Neutrophil (primary cell): Measurements from ENCODE around the gene ALG1.
"Not testable (repeated sequence)": the region's sequence is repeated elsewhere in the genome, so short reads cannot be mapped to it uniquely, and the experiment has no call there.

ENCODE experiments used
- H3K27ac ChIP-seq: fragments of 200-600 bp; sonication (generic); 2 replicates; pipeline ENCODE4 v1.5.1; 2016; ENCODE audit warnings: mild to moderate bottlenecking, moderate library complexity
- H3K27me3 ChIP-seq: fragments of 200-600 bp; sonication (generic); 2 replicates; pipeline ENCODE4 v1.6.0; 2016; ENCODE audit warnings: mild to moderate bottlenecking
- H3K36me3 ChIP-seq: fragments of 200-600 bp; sonication (generic); 2 replicates; pipeline ENCODE4 v1.5.1; 2017
- H3K4me1 ChIP-seq, 2 experiments: fragments of 200-600 bp in 1 of 2; sonication (generic) in 1 of 2; 1 replicate in 1 of 2; 2 replicates in 1 of 2; pipeline versions ENCODE4 v1.5.1 to v1.6.1; 2013 to 2016; ENCODE audit warnings: low read depth in 1 of 2, low read length in 1 of 2, mild to moderate bottlenecking in 1 of 2, moderate library complexity in 1 of 2; ENCODE audit not compliant: control insufficient read depth in 1 of 2, insufficient read depth in 1 of 2
- H3K4me3 ChIP-seq, 2 experiments: fragments of 200-600 bp in 1 of 2; sonication (generic) in 1 of 2; 1 replicate in 1 of 2; 2 replicates in 1 of 2; pipeline ENCODE4 v1.5.1; 2013 to 2016; ENCODE audit warnings: low read depth in 1 of 2, low read length in 1 of 2, mild to moderate bottlenecking in 1 of 2, moderate library complexity in 1 of 2
- H3K9me3 ChIP-seq: fragments of 200-600 bp; sonication (generic); 2 replicates; pipeline ENCODE4 v1.5.1; 2016
- TF ChIP-seq, protein P1 (sequence below): fragments of 200-600 bp; sonication (generic); IDR thresholded peaks from 2 replicates; pipeline ENCODE4 v1.5.1; 2016; ENCODE audit warnings: antibody characterized with exemption

The ALG1 gene

DNA sequence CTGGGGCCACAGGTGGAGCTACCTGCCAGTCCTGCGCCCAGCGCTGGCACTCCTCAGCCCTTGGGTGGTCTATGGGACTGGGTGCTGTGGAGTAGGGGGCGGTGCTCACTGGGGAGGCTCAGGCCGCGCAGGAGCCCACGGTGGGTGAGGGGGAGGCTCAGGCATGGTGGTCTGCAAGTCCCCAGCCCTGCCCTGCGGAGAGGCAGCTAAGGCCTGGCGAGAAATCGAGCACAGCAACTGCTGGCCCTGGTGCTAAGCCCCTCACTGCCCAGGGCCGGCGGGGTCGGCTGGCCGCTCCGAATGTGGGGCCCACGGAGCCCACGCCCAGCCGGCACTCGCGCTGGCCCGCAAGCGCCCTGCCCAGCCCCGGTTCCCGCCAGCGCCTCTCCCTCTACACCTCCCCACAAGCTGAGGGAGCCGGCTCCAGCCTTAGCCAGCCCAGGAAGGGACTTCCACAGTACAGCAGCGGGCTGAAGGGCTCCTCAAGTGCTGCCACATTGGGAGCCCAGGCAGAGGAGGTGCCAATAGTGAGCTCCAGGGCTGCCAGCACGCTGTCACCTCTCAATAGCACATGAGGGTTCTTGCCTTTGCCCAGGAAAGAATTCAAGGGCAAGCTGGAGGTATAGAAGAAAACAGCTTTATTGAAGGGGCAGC is 37.0 kb downstream of the ALG1 start:
- H3K4me1 ChIP-seq: peaks cover 0 to 4% of the 10 kb centered on the region in 2 experiments
- TF ChIP-seq, protein P1, sequence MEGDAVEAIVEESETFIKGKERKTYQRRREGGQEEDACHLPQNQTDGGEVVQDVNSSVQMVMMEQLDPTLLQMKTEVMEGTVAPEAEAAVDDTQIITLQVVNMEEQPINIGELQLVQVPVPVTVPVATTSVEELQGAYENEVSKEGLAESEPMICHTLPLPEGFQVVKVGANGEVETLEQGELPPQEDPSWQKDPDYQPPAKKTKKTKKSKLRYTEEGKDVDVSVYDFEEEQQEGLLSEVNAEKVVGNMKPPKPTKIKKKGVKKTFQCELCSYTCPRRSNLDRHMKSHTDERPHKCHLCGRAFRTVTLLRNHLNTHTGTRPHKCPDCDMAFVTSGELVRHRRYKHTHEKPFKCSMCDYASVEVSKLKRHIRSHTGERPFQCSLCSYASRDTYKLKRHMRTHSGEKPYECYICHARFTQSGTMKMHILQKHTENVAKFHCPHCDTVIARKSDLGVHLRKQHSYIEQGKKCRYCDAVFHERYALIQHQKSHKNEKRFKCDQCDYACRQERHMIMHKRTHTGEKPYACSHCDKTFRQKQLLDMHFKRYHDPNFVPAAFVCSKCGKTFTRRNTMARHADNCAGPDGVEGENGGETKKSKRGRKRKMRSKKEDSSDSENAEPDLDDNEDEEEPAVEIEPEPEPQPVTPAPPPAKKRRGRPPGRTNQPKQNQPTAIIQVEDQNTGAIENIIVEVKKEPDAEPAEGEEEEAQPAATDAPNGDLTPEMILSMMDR: no peak
- H3K4me3 ChIP-seq: no peak overlapping the region
- peaks cover 23% of the 10 kb centered on the region for H3K27me3 ChIP-seq
- no peaks in the 10 kb centered on the region for H3K9me3 ChIP-seq
- no peaks in the 10 kb centered on the region for H3K36me3 ChIP-seq
- no peak overlapping the region for H3K27ac ChIP-seq

DNA sequence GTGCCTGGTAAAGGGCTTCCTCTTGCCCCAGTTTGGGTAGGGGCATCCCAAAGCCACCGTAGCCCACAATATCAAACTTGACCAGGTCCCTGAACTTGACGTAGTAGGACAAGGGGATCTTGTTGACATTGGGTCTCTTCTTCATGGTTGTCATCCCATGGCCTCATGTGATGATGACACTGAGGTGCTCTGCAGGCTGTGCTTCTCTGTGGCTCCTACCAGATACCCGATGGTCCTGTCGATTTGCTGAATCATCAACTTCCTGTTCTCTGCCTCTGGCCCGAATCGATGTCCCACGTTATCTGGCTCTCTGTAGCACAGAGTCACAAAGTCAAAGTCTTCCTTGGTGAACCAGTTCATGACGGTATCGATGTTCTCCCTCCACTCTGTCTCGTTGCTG is 39.3 kb downstream of the ALG1 start:
- H3K9me3 ChIP-seq, H3K36me3 ChIP-seq, H3K4me3 ChIP-seq, H3K27ac ChIP-seq, H3K4me1 ChIP-seq: not testable (repeated sequence)
- H3K27me3 ChIP-seq: peaks cover 36% of the 10 kb centered on the region

DNA sequence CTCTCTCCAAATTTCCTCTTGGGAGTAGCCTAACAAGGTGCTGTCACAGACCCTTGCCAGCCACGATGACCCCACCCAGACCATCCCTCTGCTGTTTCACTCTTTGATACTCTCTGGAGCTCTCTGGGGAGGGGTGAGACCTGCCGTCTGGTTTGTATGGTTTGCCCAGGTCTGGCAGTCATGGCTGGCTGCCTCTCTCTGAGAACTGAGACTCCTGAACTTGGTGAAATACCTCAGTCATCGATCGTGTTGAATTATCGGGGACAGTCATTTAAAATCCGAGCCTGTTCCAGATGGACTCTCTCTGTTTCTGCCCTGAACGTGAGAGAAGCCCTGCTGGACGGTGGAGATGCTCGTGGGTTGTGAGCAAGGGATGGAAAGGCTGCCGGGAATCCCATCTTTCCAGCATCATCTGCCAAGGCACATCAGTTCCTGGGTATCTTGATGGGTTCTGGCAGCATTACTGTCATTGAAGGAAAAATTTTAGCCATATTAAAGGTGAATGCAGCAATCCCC is 45.2 kb downstream of the ALG1 start:
- not testable (repeated sequence) for H3K4me1 ChIP-seq, H3K4me3 ChIP-seq, H3K36me3 ChIP-seq, H3K9me3 ChIP-seq, H3K27ac ChIP-seq
- H3K27me3 ChIP-seq: peaks cover 66% of the 10 kb centered on the region

DNA sequence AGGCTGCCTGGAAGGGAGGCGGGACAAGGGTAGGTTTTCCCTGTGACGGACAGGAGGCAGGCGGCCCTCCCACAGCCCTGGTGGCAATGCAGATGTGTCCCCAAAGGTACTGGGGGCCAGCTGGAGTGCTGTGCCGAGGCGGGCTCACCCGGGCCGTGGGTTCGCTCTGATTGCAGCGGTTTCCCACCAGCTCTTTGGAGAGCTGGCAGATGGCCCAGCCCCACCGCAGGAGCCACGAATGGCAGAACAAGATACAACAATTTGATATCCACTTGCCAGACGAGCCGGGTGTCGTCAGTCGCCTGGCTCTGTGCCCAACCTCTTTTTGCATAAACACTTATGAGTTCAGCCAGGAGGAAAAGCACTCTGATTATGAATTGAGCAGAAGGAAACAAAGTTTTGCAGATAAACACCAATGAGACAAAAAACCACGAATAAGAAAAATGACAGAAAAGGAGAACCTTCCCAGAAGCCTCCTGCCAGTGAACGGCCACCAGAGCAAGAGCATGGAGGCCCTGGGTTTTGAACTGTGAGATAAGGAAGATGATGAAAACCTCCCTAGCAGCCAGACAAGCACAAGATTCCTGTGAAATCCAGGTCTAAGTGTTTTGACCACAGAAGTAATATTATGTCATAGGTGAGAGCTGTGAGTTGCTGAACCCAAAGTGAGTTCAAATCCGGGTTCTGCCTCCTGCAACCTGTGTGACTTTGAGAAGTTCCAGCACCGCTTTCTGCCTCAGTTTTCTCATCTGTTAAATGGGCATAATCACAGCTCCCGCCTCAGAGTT is 45.9 kb downstream of the ALG1 start:
- not testable (repeated sequence) for H3K36me3 ChIP-seq, H3K9me3 ChIP-seq, H3K4me1 ChIP-seq, H3K27ac ChIP-seq, H3K4me3 ChIP-seq
- peaks cover 68% of the 10 kb centered on the region for H3K27me3 ChIP-seq

DNA sequence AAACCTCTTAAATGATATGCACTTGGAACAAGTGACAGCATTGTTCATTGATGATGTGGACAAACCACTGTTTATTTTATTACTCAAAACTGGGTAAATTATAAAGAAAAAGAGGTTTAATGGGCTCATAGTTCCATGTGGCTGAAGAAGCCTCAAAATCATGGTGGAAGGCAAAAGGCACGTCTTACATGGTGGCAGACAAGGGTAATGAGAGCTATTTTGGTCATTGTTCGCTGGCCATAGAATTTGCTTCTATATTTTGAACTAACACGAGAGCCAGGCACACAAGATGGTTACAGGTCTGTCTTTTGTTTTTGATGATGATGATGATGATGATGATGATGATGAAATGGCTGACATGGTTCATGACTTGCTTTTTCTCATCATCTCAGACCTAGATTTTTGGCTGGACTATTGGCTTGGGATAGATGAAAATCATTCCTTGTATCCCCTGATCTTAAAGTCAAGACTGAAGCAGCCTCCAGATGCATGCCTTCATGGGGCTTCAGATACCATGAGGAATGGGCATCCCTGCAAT is 59.9 kb downstream of the ALG1 start:
- not testable (repeated sequence) for H3K27ac ChIP-seq, H3K36me3 ChIP-seq, H3K4me3 ChIP-seq, H3K4me1 ChIP-seq, H3K9me3 ChIP-seq
- peaks cover 50% of the 10 kb centered on the region for H3K27me3 ChIP-seq

DNA sequence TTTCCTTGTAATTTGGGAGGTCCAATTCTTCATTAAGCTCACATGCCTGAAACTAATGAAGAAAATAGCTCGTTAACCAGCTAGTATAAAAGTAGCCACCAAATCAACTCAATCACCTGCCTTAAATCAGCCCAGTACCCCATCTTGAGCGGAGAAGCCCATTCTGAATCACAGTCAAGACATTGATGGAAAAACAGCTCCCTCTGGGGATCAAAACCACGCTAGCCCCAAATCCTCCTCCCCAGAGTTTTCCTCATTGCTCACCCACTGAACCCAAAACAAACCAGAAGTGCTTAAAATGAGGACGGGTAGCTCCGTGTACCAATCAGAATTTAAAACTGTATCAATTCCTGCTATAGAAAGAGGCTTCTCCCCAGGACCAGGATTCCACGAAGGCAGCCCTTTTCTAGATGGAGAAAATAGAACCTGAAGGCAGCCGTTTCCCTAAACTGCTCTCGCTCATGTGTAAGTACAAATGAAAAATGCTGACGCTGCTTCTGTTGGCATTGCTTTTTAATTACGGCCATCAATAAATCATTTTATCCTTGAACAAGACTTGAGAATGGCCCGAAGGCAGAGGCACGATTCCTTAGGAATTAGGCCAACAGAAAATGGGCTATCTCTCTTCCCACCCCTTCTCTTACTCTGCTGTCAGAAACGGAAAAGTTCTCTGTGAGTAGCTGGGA is 61.4 kb downstream of the ALG1 start:
- H3K36me3 ChIP-seq, H3K4me3 ChIP-seq, H3K27ac ChIP-seq, H3K4me1 ChIP-seq, H3K9me3 ChIP-seq: not testable (repeated sequence)
- peaks cover 53% of the 10 kb centered on the region for H3K27me3 ChIP-seq

DNA sequence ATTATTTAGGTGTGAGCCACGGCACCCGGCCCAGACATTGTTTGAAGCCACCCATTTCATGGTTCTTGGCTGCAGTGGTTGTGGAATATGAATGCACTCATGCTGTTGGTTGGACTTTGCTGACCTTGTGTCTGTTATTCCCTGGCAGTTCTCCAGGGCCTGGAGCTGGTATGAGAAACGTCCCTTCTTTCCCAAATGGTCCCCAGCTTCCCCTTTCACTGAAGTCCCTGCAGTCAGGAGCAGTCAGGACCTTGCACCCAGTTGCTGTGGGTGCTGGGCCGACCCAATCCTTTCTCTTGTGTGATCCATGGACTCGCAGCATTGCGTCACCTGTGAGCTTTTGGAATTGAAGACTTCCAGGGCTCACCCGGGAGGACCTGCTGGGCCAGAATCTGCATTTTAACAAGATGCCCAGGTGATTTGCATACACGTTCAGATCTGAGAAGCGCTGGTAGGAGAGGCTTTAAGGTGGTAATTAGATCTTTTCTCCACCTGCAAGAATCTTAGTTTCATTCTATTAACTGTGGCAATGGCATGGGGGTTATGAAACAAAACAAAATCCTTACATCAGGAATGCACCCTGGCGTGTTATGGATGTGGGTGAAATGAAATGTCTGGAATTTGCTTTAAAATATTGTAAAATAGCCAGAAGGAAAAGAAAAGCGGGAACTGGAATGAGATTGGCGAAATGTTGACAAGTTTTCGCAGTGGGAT is 63.3 kb downstream of the ALG1 start:
- H3K36me3 ChIP-seq, H3K4me3 ChIP-seq, H3K4me1 ChIP-seq, H3K27ac ChIP-seq, H3K9me3 ChIP-seq: not testable (repeated sequence)
- peaks cover 48% of the 10 kb centered on the region for H3K27me3 ChIP-seq
